ENCODE data around the gene RUNX1. TPM values are rescaled to one million over a fixed set of nuclear protein-coding genes. Genes with fewer than 3 reads are reported as not detected.

The RUNX1 gene
- total and polyA plus RNA-seq, 2 of the 13 experiments (the other 11 are each of a cell fraction or from before 2014, with no cell fraction given) = 5.4 to 6.4 TPM

- Histone ChIP-seq H3K9me3 (ENCODE audit: low read length) (no peaks in the 10 kb centered on the region), H3K4me1 (ENCODE audit: insufficient read depth, low read length) (peaks cover 48% of the 10 kb centered on the region), H3K4me3 (replicated peaks in 1 of 3; ENCODE audit: insufficient read depth in 1 of 3, low read depth in 2 of 3, low read length in 3 of 3) (no peak overlapping the region), H2AFZ (ENCODE audit: low read length) (no peak overlapping the region), H3K27me3 (ENCODE audit: control insufficient read depth in 1 of 2, insufficient read depth in 2 of 2, low read length in 2 of 2) (no peaks in the 10 kb centered on the region), H3K4me2 (ENCODE audit: low read depth, low read length) (no peak overlapping the region), H3K9ac (ENCODE audit: insufficient read depth, low read depth, low read length) (no peak overlapping the region), H3K27ac (ENCODE audit: extremely low read length, insufficient read depth, low read length) (no peak overlapping the region), H4K20me1 (ENCODE audit: insufficient read depth, low read length) (no peaks in the 10 kb centered on the region), H3K36me3 (replicated peaks in 1 of 2; ENCODE audit: control insufficient read depth in 1 of 2, insufficient read depth in 2 of 2, low read length in 2 of 2) (no peaks in the 10 kb centered on the region), H3K79me2 (ENCODE audit: insufficient read depth, low read length) (no peaks in the 10 kb centered on the region)
- in situ Hi-C loops (cut with HindIII; ENCODE audit: extremely low pct_ligation_motif_present, low pct_unique_long_range_greater_than_20kb) (no loop called here), intact Hi-C loops (cut with micrococcal nuclease; ENCODE audit: unreplicated experiment) (loop anchor here (10.0 kb wide), 1 partner anchor 62 kb away; no protein-coding TSS in a partner anchor)
- no peak for TF ChIP-seq ZNF660 (CRISPR knock-in tag; IDR thresholded peaks at IDR 0.05; ENCODE audit: borderline replicate concordance, low read depth)
- no peak for TF ChIP-seq JARID2 (CRISPR knock-in tag; IDR thresholded peaks at IDR 0.05; ENCODE audit: insufficient replicate concordance)
- no peak for TF ChIP-seq HCFC1 (IDR thresholded peaks at IDR 0.05; ENCODE audit: low read depth, low read length)
- no peak for TF ChIP-seq ZNF235 (CRISPR knock-in tag; IDR thresholded peaks at IDR 0.05; ENCODE audit: borderline replicate concordance)
- no peak for TF ChIP-seq TEF (CRISPR knock-in tag; IDR thresholded peaks at IDR 0.05)
- TF ChIP-seq LRRFIP1 (CRISPR knock-in tag; conservative IDR thresholded peaks at IDR 0.05) = no peak
- TF ChIP-seq BRD4 (CRISPR knock-in tag; IDR thresholded peaks at IDR 0.05) = no peak
- CTCF ChIA-PET (ENCODE audit: low intra/inter-chr PET ratio, low total read pairs) = no interaction called here
- POLR2A ChIA-PET = no interaction called here
- BruUV-seq (replicated peaks) = no TSS peak
- ATAC-seq = no peak
- WGBS (ENCODE audit: low lambda C conversion rate) = 87% methylated on average over 12 of the region's 16 CpGs
- DNase-seq (ENCODE audit: low spot score) = no peak
- FAIRE-seq = no peak
These were observed 86.4 kb downstream of the RUNX1 start for GRCh38 chr21:34962586-34963222.

Measured in HepG2 (cell line).